PC-9 (cell line): ENCODE results near the gene GPHN. TPM values are rescaled to one million over a fixed set of nuclear protein-coding genes. Genes with fewer than 3 reads are reported as not detected.

Source experiments
- BruUV-seq: library from RNA; stranded (reverse); fragments of 400-500 nt; replicated peaks from 2 replicates; lab custom pipeline; 2021; lab: Mats Ljungman, UMichigan
- CTCF ChIA-PET: fragments of 300-600 bp; sonication (Branson Sonifier 250); formaldehyde crosslinking; loops from one replicate; lab custom pipeline; 2022; ENCODE audit warnings: antibody characterized with exemption; lab: Charles Lee
- POLR2A ChIA-PET: fragments of 300-600 bp; sonication (Branson Sonifier 250); formaldehyde crosslinking; loops from one replicate; lab custom pipeline; 2022; ENCODE audit warnings: antibody characterized with exemption; ENCODE audit not compliant: unreplicated experiment; lab: Charles Lee
- DNase-seq, 2 experiments: peaks; one replicate each; pipeline versions ENCODE4 v3.0.0 to v3.0.0-alpha.2; 2015 to 2022; ENCODE audit warnings: mixed read lengths in 1 of 2
- H2AFZ ChIP-seq: fragments of 200-600 bp; sonication (generic); 2 replicates; pipeline ENCODE4 v1.8.1; 2017; ENCODE audit warnings: antibody characterized with exemption
- H3F3A ChIP-seq: fragments of 200-600 bp; sonication (generic); 2 replicates; pipeline ENCODE4 v1.8.1; 2017; ENCODE audit warnings: antibody characterized with exemption, mild to moderate bottlenecking, low read depth; ENCODE audit not compliant: insufficient read depth
- H3K27ac ChIP-seq: fragments of 200-600 bp; sonication (generic); 2 replicates; pipeline ENCODE4 v1.6.1; 2016; ENCODE audit warnings: mixed run types
- H3K27me3 ChIP-seq: fragments of 200-600 bp; sonication (generic); 2 replicates; pipeline ENCODE4 v1.6.1; 2016; ENCODE audit warnings: low read depth, mixed run types; ENCODE audit not compliant: insufficient read depth
- H3K36me3 ChIP-seq: fragments of 200-600 bp; sonication (generic); 2 replicates; pipeline ENCODE4 v1.6.1; 2016; ENCODE audit warnings: low read depth, mixed run types
- H3K4me1 ChIP-seq: fragments of 200-600 bp; sonication (generic); replicated peaks from 2 replicates; pipeline ENCODE4 v1.6.1; 2016; ENCODE audit warnings: mixed run types; ENCODE audit not compliant: insufficient read depth
- H3K4me2 ChIP-seq: fragments of 200-600 bp; sonication (generic); 2 replicates; pipeline ENCODE4 v1.6.1; 2017; ENCODE audit warnings: mixed run types
- H3K4me3 ChIP-seq: fragments of 200-600 bp; sonication (generic); 2 replicates; pipeline ENCODE4 v1.6.1; 2016; ENCODE audit warnings: mixed run types
- H3K79me2 ChIP-seq: fragments of 200-600 bp; sonication (generic); 2 replicates; pipeline ENCODE4 v1.6.1; 2017; ENCODE audit warnings: low read depth, mixed run types
- H3K9me2 ChIP-seq: fragments of 200-600 bp; sonication (generic); 2 replicates; pipeline ENCODE4 v1.8.1; 2017; ENCODE audit warnings: mild to moderate bottlenecking; ENCODE audit not compliant: insufficient read depth
- H3K9me3 ChIP-seq: fragments of 200-600 bp; sonication (generic); 2 replicates; pipeline ENCODE4 v1.8.1; 2016; ENCODE audit warnings: low read depth; ENCODE audit not compliant: insufficient read depth
- H4K20me1 ChIP-seq: fragments of 200-600 bp; sonication (generic); 2 replicates; pipeline ENCODE4 v1.8.1; 2017; ENCODE audit not compliant: insufficient read depth
- EZH2 ChIP-seq: fragments of 200-600 bp; sonication (generic); IDR thresholded peaks from 2 replicates; pipeline ENCODE4 v1.8.0; 2017; ENCODE audit warnings: antibody characterized with exemption, low read depth
- intact Hi-C: fragments of 100-400 bp; cut with micrococcal nuclease; formaldehyde crosslinking; loops from one replicate; pipeline ENCODE4 v1.10.0; 2022; ENCODE audit not compliant: unreplicated experiment
- total RNA-seq: library from RNA; stranded (reverse); gene quantifications from 2 replicates; pipeline ENCODE4 v1.2.3, GENCODE V29; 2021
- TF ChIP-seq, protein P1 (sequence below): fragments of 200-600 bp; sonication (generic); conservative IDR thresholded peaks from 2 replicates; pipeline ENCODE4 v1.6.1; 2017; ENCODE audit warnings: mixed run types, antibody characterized with exemption, mild to moderate bottlenecking, moderate library complexity

Gene GPHN
- total RNA-seq, 1 experiment from 2014 or later = 18.3 TPM

DNA sequence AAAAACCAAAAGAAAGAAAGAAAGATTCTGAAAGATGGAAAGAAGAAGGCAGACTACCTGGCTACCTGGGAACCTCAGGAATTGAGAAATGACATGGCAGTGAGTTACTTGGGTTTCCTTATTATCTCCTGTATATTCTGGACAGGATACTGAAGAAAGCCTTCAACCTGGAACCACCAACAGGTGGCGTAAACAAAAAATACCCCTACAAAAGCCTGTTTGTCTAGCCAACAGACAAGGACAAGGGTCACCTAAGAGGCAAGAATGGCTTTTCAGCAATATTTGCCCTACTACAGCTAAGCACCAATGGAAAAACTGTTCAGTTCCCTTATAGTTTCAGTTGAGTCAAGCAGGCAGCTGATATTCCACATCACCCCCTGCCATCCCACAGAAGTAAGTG lies 274.9 kb downstream of the GPHN start:
- intact Hi-C loops = no loop called here
- H3K27ac ChIP-seq = no peak overlapping the region
- no peaks in the 10 kb centered on the region for H3K9me3 ChIP-seq
- no peaks in the 10 kb centered on the region for H3K27me3 ChIP-seq
- H3K4me2 ChIP-seq = no peak overlapping the region
- H3F3A ChIP-seq = no peaks in the 10 kb centered on the region
- H3K4me3 ChIP-seq = no peak overlapping the region
- no peaks in the 10 kb centered on the region for H3K79me2 ChIP-seq
- H2AFZ ChIP-seq = no peak overlapping the region
- no peaks in the 10 kb centered on the region for H4K20me1 ChIP-seq
- ChIA-PET POLR2A (no interaction called here), CTCF (no interaction called here)
- no peak for DNase-seq
- H3K9me2 ChIP-seq = no peaks in the 10 kb centered on the region; the same call in 1 of the 2 replicates
- no peaks in the 10 kb centered on the region for H3K36me3 ChIP-seq
- no TSS peak for BruUV-seq
- TF ChIP-seq EZH2 = no peak
- TF ChIP-seq, protein P1, sequence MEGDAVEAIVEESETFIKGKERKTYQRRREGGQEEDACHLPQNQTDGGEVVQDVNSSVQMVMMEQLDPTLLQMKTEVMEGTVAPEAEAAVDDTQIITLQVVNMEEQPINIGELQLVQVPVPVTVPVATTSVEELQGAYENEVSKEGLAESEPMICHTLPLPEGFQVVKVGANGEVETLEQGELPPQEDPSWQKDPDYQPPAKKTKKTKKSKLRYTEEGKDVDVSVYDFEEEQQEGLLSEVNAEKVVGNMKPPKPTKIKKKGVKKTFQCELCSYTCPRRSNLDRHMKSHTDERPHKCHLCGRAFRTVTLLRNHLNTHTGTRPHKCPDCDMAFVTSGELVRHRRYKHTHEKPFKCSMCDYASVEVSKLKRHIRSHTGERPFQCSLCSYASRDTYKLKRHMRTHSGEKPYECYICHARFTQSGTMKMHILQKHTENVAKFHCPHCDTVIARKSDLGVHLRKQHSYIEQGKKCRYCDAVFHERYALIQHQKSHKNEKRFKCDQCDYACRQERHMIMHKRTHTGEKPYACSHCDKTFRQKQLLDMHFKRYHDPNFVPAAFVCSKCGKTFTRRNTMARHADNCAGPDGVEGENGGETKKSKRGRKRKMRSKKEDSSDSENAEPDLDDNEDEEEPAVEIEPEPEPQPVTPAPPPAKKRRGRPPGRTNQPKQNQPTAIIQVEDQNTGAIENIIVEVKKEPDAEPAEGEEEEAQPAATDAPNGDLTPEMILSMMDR = no peak
- no peaks in the 10 kb centered on the region for H3K4me1 ChIP-seq

DNA sequence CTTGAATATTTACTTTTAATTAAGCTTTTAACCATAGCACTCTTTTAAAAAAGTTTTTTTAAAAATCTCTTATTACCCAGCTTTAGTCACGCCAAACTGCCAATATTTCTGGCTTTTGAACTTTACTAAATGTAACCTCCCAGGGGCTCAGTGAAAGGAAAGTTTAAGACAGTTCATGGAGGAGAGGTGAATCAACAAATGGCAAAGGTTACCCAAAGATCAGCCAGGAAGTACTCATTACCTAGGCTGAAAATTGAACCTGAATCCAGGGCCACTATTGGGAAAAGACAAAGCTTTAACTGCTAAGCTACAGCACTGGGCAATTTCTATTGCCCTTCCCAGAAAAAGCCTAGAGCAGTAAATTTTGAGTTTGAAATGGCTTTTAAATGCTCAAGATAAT lies 282.2 kb downstream of the GPHN start:
- POLR2A ChIA-PET = no interaction called here
- CTCF ChIA-PET = interaction anchor here (0.6 kb wide), 1 partner anchor 38 kb away, joined by 3 read pairs; no protein-coding TSS in a partner anchor
- no peak overlapping the region for H3K27ac ChIP-seq
- H3F3A ChIP-seq = no peaks in the 10 kb centered on the region; the same call in 1 of the 2 replicates
- no peak overlapping the region for H3K4me2 ChIP-seq
- peaks cover 5% of the 10 kb centered on the region; the same call in 1 of the 2 replicates for H3K9me3 ChIP-seq
- intact Hi-C loops = no loop called here
- no peaks in the 10 kb centered on the region for H4K20me1 ChIP-seq
- no peak overlapping the region for H2AFZ ChIP-seq
- no peaks in the 10 kb centered on the region for H3K36me3 ChIP-seq
- no peak for DNase-seq
- H3K4me1 ChIP-seq = no peaks in the 10 kb centered on the region
- H3K79me2 ChIP-seq = no peaks in the 10 kb centered on the region
- no peaks in the 10 kb centered on the region for H3K9me2 ChIP-seq
- no peaks in the 10 kb centered on the region for H3K27me3 ChIP-seq
- H3K4me3 ChIP-seq = no peak overlapping the region
- TF ChIP-seq EZH2 = no peak
- TF ChIP-seq, protein P1 = no peak
- BruUV-seq = no TSS peak

DNA sequence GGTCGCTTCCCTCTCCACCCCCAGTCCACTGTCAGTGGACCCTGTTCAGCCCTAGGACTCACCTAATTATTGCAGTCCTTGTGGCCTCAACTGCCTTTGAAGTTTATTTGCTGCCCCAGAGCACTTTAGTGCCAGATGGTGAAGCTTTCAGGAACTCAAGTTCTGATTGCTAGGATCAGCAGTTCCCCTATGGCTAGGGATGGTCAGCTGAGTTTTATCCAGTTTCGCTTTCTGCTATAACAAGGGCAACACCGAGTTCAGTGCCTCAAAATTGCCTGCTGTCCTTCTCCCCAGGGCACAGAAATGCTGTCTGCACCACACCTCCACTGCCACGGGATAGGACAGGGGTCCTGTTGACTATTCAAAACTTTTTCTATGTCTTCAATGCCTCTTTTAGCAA lies 295.0 kb downstream of the GPHN start:
- no peaks in the 10 kb centered on the region for H3K36me3 ChIP-seq
- BruUV-seq = no TSS peak
- no peak overlapping the region for H3K27ac ChIP-seq
- intact Hi-C loops = no loop called here
- ChIA-PET POLR2A (no interaction called here), CTCF (no interaction called here)
- no peaks in the 10 kb centered on the region for H3K9me3 ChIP-seq
- H3K4me3 ChIP-seq = no peak overlapping the region
- TF ChIP-seq, protein P1 = no peak
- no peak for TF ChIP-seq EZH2
- DNase-seq = no peak
- H3K79me2 ChIP-seq = no peaks in the 10 kb centered on the region
- no peaks in the 10 kb centered on the region for H3K9me2 ChIP-seq
- no peaks in the 10 kb centered on the region for H3F3A ChIP-seq
- H4K20me1 ChIP-seq = no peaks in the 10 kb centered on the region
- H2AFZ ChIP-seq = no peak overlapping the region
- no peaks in the 10 kb centered on the region for H3K4me1 ChIP-seq
- no peak overlapping the region for H3K4me2 ChIP-seq
- H3K27me3 ChIP-seq = no peaks in the 10 kb centered on the region
